SK-N-SH treated with all-trans-retinoic acid at 6 μM for 48 hours (cell line): Measurements from ENCODE around the gene SRSF1.

Experiments used
- ATAC-seq: fragments of 200-7000 bp; cut with Tn5 transposase; 3 replicates; pipeline ENCODE4 v1.9.1; 2020; ENCODE audit warnings: mild to moderate bottlenecking, moderate library complexity
- ARNTL ChIP-seq: fragments of 450-650 bp; formaldehyde crosslinking; IDR thresholded peaks from 2 replicates; pipeline ENCODE4 v1.5.0; 2020; ENCODE audit warnings: low read depth, mild to moderate bottlenecking, moderate library complexity, borderline replicate concordance
- BACH2 ChIP-seq: fragments of 250-450 bp; sonication (Bioruptor Pico); IDR thresholded peaks from 2 replicates; pipeline ENCODE4 v1.9.0; 2021; ENCODE audit warnings: mild to moderate bottlenecking, borderline replicate concordance
- CREB5 ChIP-seq: fragments of 250-450 bp; sonication (Bioruptor Pico); IDR thresholded peaks from 2 replicates; pipeline ENCODE4 v1.5.1; 2020; ENCODE audit warnings: low read depth, mild to moderate bottlenecking, moderate library complexity
- CSDC2 ChIP-seq: fragments of 250-450 bp; sonication (Bioruptor Pico); IDR thresholded peaks from 2 replicates; pipeline ENCODE4 v1.5.0; 2020; ENCODE audit warnings: mild to moderate bottlenecking, moderate library complexity
- CSRNP3 ChIP-seq: fragments of 250-450 bp; sonication (Bioruptor Pico); IDR thresholded peaks from 2 replicates; pipeline ENCODE4 v1.5.1; 2021; ENCODE audit warnings: mild to moderate bottlenecking, moderate library complexity
- ESRRG ChIP-seq: fragments of 250-450 bp; sonication (Bioruptor Pico); IDR thresholded peaks from 2 replicates; pipeline ENCODE4 v1.6.1; 2021; ENCODE audit warnings: mild to moderate bottlenecking
- GLIS3 ChIP-seq: fragments of 250-450 bp; sonication (Bioruptor Pico); IDR thresholded peaks from 2 replicates; pipeline ENCODE4 v1.5.0; 2020; ENCODE audit warnings: mild to moderate bottlenecking, moderate library complexity
- ISL1 ChIP-seq: fragments of 250-450 bp; sonication (Bioruptor Pico); IDR thresholded peaks from 2 replicates; pipeline ENCODE4 v2.1.2; 2022; ENCODE audit warnings: mild to moderate bottlenecking, moderate library complexity
- OSR1 ChIP-seq: fragments of 250-450 bp; sonication (Bioruptor Pico); IDR thresholded peaks from 2 replicates; pipeline ENCODE4 v1.8.0; 2022; ENCODE audit warnings: moderate library complexity, mild to moderate bottlenecking, inconsistent platforms
- PPARA ChIP-seq: fragments of 250-450 bp; sonication (Bioruptor Pico); IDR thresholded peaks from 2 replicates; pipeline ENCODE4 v1.5.0; 2020; ENCODE audit warnings: mild to moderate bottlenecking, borderline replicate concordance
- RARB ChIP-seq: fragments of 250-450 bp; sonication (Bioruptor Pico); IDR thresholded peaks from 2 replicates; pipeline ENCODE4 v1.8.0; 2021; ENCODE audit warnings: mild to moderate bottlenecking, moderate library complexity
- SNAI2 ChIP-seq: fragments of 250-450 bp; sonication (Bioruptor Pico); IDR thresholded peaks from 2 replicates; pipeline ENCODE4 v1.5.0; 2020; ENCODE audit warnings: mild to moderate bottlenecking, moderate library complexity
- TCF4 ChIP-seq: fragments of 250-450 bp; sonication (Bioruptor Pico); IDR thresholded peaks from 2 replicates; pipeline ENCODE4 v1.8.0; 2021; ENCODE audit warnings: mild to moderate bottlenecking, moderate library complexity, borderline replicate concordance
- TOX ChIP-seq: fragments of 250-450 bp; sonication (Bioruptor Pico); IDR thresholded peaks from 2 replicates; pipeline ENCODE4 v1.8.0; 2021; ENCODE audit warnings: mild to moderate bottlenecking, moderate library complexity, borderline replicate concordance
- TSHZ2 ChIP-seq: fragments of 250-450 bp; sonication (Bioruptor Pico); IDR thresholded peaks from 2 replicates; pipeline ENCODE4 v1.5.0; 2020; ENCODE audit warnings: mild to moderate bottlenecking, moderate library complexity
- ZC3H10 ChIP-seq: fragments of 250-450 bp; sonication (Bioruptor Pico); IDR thresholded peaks from 2 replicates; pipeline ENCODE4 v1.5.1; 2021; ENCODE audit warnings: mild to moderate bottlenecking, moderate library complexity
- ZFP3 ChIP-seq: fragments of 250-450 bp; sonication (Bioruptor Pico); IDR thresholded peaks from 2 replicates; pipeline ENCODE4 v1.5.0; 2020; ENCODE audit warnings: mild to moderate bottlenecking, moderate library complexity
- ZFP30 ChIP-seq: fragments of 450-650 bp; formaldehyde crosslinking; IDR thresholded peaks from 2 replicates; pipeline ENCODE4 v1.5.0; 2022; ENCODE audit warnings: mild to moderate bottlenecking, moderate library complexity
- ZNF565 ChIP-seq: fragments of 450-650 bp; formaldehyde crosslinking; conservative IDR thresholded peaks from 2 replicates; pipeline ENCODE4 v1.5.0; 2020; ENCODE audit warnings: low read depth, mild to moderate bottlenecking, moderate library complexity
- ZNF70 ChIP-seq: fragments of 450-650 bp; formaldehyde crosslinking; IDR thresholded peaks from 2 replicates; pipeline ENCODE4 v1.5.0; 2020; ENCODE audit warnings: mild to moderate bottlenecking, moderate library complexity
- ZNF8 ChIP-seq: fragments of 450-650 bp; formaldehyde crosslinking; IDR thresholded peaks from 2 replicates; pipeline ENCODE4 v1.5.0; 2020; ENCODE audit warnings: mild to moderate bottlenecking, moderate library complexity

The SRSF1 gene

GRCh38 chr17:57983446-57983845 is 23.6 kb downstream of the SRSF1 start:
- ATAC-seq = no peak
- TF ChIP-seq PPARA (CRISPR knock-in tag) (no peak), TCF4 (CRISPR knock-in tag) (no peak), ZNF8 (CRISPR knock-in tag) (no peak), OSR1 (CRISPR knock-in tag) (no peak), ZNF565 (CRISPR knock-in tag) (no peak), CSRNP3 (no peak), TOX (CRISPR knock-in tag) (no peak), GLIS3 (CRISPR knock-in tag) (no peak), TSHZ2 (CRISPR knock-in tag) (no peak), SNAI2 (no peak), ISL1 (CRISPR knock-in tag) (no peak), CSDC2 (no peak), CREB5 (no peak)

- ATAC-seq = no peak
- TF ChIP-seq BACH2 (CRISPR knock-in tag) (no peak), PPARA (CRISPR knock-in tag) (no peak), TSHZ2 (CRISPR knock-in tag) (no peak), ISL1 (CRISPR knock-in tag) (no peak), ZC3H10 (no peak), ZFP3 (CRISPR knock-in tag) (no peak), GLIS3 (CRISPR knock-in tag) (no peak), RARB (CRISPR knock-in tag) (no peak), CSRNP3 (no peak), ZFP30 (CRISPR knock-in tag) (no peak), ESRRG (no peak), CREB5 (no peak), ZNF70 (CRISPR knock-in tag) (no peak), ARNTL (CRISPR knock-in tag) (no peak)
- TF ChIP-seq, all 23 proteins: peak for 0
Measured at GRCh38 chr17:57982452-57983170, 24.4 kb downstream of the SRSF1 start.
